ENCODE results near the gene GRIN3A.

Gene GRIN3A

GRCh38 chr9:101578378-101578777, 160.1 kb downstream of the GRIN3A start:
- TF ChIP-seq CTCF (IDR thresholded peaks at IDR 0.05; ENCODE audit: insufficient read depth, low read length, poor library complexity, severe bottlenecking) (no peak), EZH2phosphoT487 (conservative IDR thresholded peaks at IDR 0.05; ENCODE audit: low read length) (no peak)
- H3F3A ChIP-seq (ENCODE audit: insufficient read depth), result no peaks in the 10 kb centered on the region
- H3K27ac ChIP-seq (ENCODE audit: low read depth, low read length), result no peak overlapping the region
- H3K36me3 ChIP-seq (ENCODE audit: low read length), result no peaks in the 10 kb centered on the region
- H3K27me3 ChIP-seq (ENCODE audit: low read length), result no peaks in the 10 kb centered on the region
- H3K79me2 ChIP-seq (ENCODE audit: insufficient read depth, low read length), result no peaks in the 10 kb centered on the region
- H3K9ac ChIP-seq (ENCODE audit: low read length), result no peak overlapping the region
- H3K9me3 ChIP-seq (ENCODE audit: insufficient read depth, low read length), result no peaks in the 10 kb centered on the region
- no peak overlapping the region for H3K4me2 ChIP-seq (ENCODE audit: low read depth, low read length, poor library complexity, severe bottlenecking)
- H2AFZ ChIP-seq (ENCODE audit: low read depth, low read length, severe bottlenecking), result no peak overlapping the region
- no peaks in the 10 kb centered on the region for H3K9me2 ChIP-seq (replicated peaks; ENCODE audit: insufficient read depth, low read length)
- no peaks in the 10 kb centered on the region for H4K20me1 ChIP-seq (ENCODE audit: low read depth, low read length)
- no peak overlapping the region for H3K4me3 ChIP-seq (ENCODE audit: insufficient read depth, low read length, poor library complexity, severe bottlenecking)

GRCh38 chr9:101574731-101575333, 163.6 kb downstream of the GRIN3A start:
- Histone ChIP-seq H3K9me2 (replicated peaks; ENCODE audit: insufficient read depth, low read length) (no peaks in the 10 kb centered on the region), H3K4me3 (ENCODE audit: insufficient read depth, low read length, poor library complexity, severe bottlenecking) (no peak overlapping the region), H3K79me2 (ENCODE audit: insufficient read depth, low read length) (no peaks in the 10 kb centered on the region), H3F3A (ENCODE audit: insufficient read depth) (no peaks in the 10 kb centered on the region), H4K20me1 (ENCODE audit: low read depth, low read length) (no peaks in the 10 kb centered on the region), H3K27ac (ENCODE audit: low read depth, low read length) (no peak overlapping the region), H3K9ac (ENCODE audit: low read length) (no peak overlapping the region), H2AFZ (ENCODE audit: low read depth, low read length, severe bottlenecking) (no peak overlapping the region), H3K36me3 (ENCODE audit: low read length) (no peaks in the 10 kb centered on the region), H3K27me3 (ENCODE audit: low read length) (no peaks in the 10 kb centered on the region), H3K9me3 (ENCODE audit: insufficient read depth, low read length) (no peaks in the 10 kb centered on the region), H3K4me2 (ENCODE audit: low read depth, low read length, poor library complexity, severe bottlenecking) (no peak overlapping the region)
- TF ChIP-seq EZH2phosphoT487 (conservative IDR thresholded peaks at IDR 0.05; ENCODE audit: low read length), result no peak
- TF ChIP-seq CTCF (IDR thresholded peaks at IDR 0.05; ENCODE audit: insufficient read depth, low read length, poor library complexity, severe bottlenecking), result no peak

- Histone ChIP-seq H3F3A (ENCODE audit: insufficient read depth) (no peaks in the 10 kb centered on the region), H3K27me3 (ENCODE audit: low read length) (no peaks in the 10 kb centered on the region), H2AFZ (ENCODE audit: low read depth, low read length, severe bottlenecking) (no peak overlapping the region), H3K9ac (ENCODE audit: low read length) (no peak overlapping the region), H3K9me3 (ENCODE audit: insufficient read depth, low read length) (no peaks in the 10 kb centered on the region), H3K79me2 (ENCODE audit: insufficient read depth, low read length) (no peaks in the 10 kb centered on the region), H3K36me3 (ENCODE audit: low read length) (no peaks in the 10 kb centered on the region), H4K20me1 (ENCODE audit: low read depth, low read length) (no peaks in the 10 kb centered on the region), H3K4me2 (ENCODE audit: low read depth, low read length, poor library complexity, severe bottlenecking) (no peak overlapping the region), H3K9me2 (replicated peaks; ENCODE audit: insufficient read depth, low read length) (no peaks in the 10 kb centered on the region), H3K27ac (ENCODE audit: low read depth, low read length) (no peak overlapping the region), H3K4me3 (ENCODE audit: insufficient read depth, low read length, poor library complexity, severe bottlenecking) (no peak overlapping the region)
- TF ChIP-seq EZH2phosphoT487 (conservative IDR thresholded peaks at IDR 0.05; ENCODE audit: low read length), result no peak
- no peak for TF ChIP-seq CTCF (IDR thresholded peaks at IDR 0.05; ENCODE audit: insufficient read depth, low read length, poor library complexity, severe bottlenecking)
Measured at GRCh38 chr9:101572316-101572715, 166.1 kb downstream of the GRIN3A start.
